ENCODE data around the gene DBNDD2. TPM values are rescaled to one million over a fixed set of nuclear protein-coding genes. Genes with fewer than 3 reads are reported as not detected.

The DBNDD2 gene
- total and polyA plus RNA-seq, 12 donors: 2.1 to 71.1 (median 31.5) TPM

GRCh38 chr20:45392733-45393132, 15.4 kb upstream of the DBNDD2 start:
- Histone ChIP-seq H3K4me3 (no peak overlapping the region), H3K36me3 (replicated peaks in 1 of 2) (no peaks in the 10 kb centered on the region), H3K27me3 (no peaks in the 10 kb centered on the region), H3K4me1 (replicated peaks in 1 of 2) (no peaks in the 10 kb centered on the region), H3K9me3 (replicated peaks in 1 of 3) (no peaks in the 10 kb centered on the region), H3K27ac (no peak overlapping the region)
- TF ChIP-seq CTCF (IDR thresholded peaks at IDR 0.05) (no peak), POLR2A (IDR thresholded peaks at IDR 0.05) (no peak)
- DNase-seq: no peak
- 86 to 93% (median 90%) methylated on average over 3 of the region's 3 CpGs for WGBS, 4 donors
- intact Hi-C loops (cut with DNase I): no loop called here

- TF ChIP-seq CTCF (IDR thresholded peaks at IDR 0.05) (no peak), POLR2A (IDR thresholded peaks at IDR 0.05) (no peak)
- 80 to 85% (median 83%) methylated on average over 12 to 21 of the region's 21 CpGs for whole genome bisulfite sequencing, 4 donors
Measured at GRCh38 chr20:45394221-45395113, 13.6 kb upstream of the DBNDD2 start.

GRCh38 chr20:45395114-45395415, 13.0 kb upstream of the DBNDD2 start:
- TF ChIP-seq CTCF (IDR thresholded peaks at IDR 0.05) (no peak), POLR2A (IDR thresholded peaks at IDR 0.05) (no peak)
- intact Hi-C loops (cut with DNase I): no loop called here
- Histone ChIP-seq H3K9me3 (replicated peaks in 1 of 3) (peaks cover 0 to 3% (median 0%) of the 10 kb centered on the region in 3 donors), H3K4me3 (no peak overlapping the region), H3K27me3 (no peaks in the 10 kb centered on the region), H3K27ac (no peak overlapping the region), H3K36me3 (replicated peaks in 1 of 2) (no peaks in the 10 kb centered on the region), H3K4me1 (replicated peaks in 1 of 2) (no peaks in the 10 kb centered on the region)
- DNase-seq: no peak
- WGBS, 4 donors: 79 to 89% (median 88%) methylated on average over 3 to 7 of the region's 7 CpGs; no CpG with 5 or more reads in 1 of the 4 donors

More at GRCh38 chr20:45394221-45395113, 13.6 kb upstream of the DBNDD2 start:
- no peak overlapping the region for H3K27ac ChIP-seq
- H3K4me3 ChIP-seq: no peak overlapping the region
- intact Hi-C loops (cut with DNase I): no loop called here
- no peaks in the 10 kb centered on the region for H3K27me3 ChIP-seq
- no peak for DNase-seq
- H3K36me3 ChIP-seq (replicated peaks in 1 of 2): no peaks in the 10 kb centered on the region
- no peaks in the 10 kb centered on the region for H3K4me1 ChIP-seq (replicated peaks in 1 of 2)
- H3K9me3 ChIP-seq (replicated peaks in 1 of 3): no peaks in the 10 kb centered on the region

GRCh38 chr20:45399018-45399417, 9.1 kb upstream of the DBNDD2 start:
- DNase-seq: no peak
- WGBS, 4 donors: 94 to 100% (median 96%) methylated on average over 1 of the region's 1 CpG
- H3K4me1 ChIP-seq (replicated peaks in 1 of 2): no peaks in the 10 kb centered on the region
- intact Hi-C loops (cut with DNase I): no loop called here
- no peak overlapping the region for H3K4me3 ChIP-seq
- no peaks in the 10 kb centered on the region for H3K36me3 ChIP-seq (replicated peaks in 1 of 2)
- peaks cover 0 to 9% (median 0%) of the 10 kb centered on the region in 3 donors for H3K9me3 ChIP-seq (replicated peaks in 1 of 3)
- H3K27ac ChIP-seq: no peak overlapping the region
- H3K27me3 ChIP-seq: no peaks in the 10 kb centered on the region
- no peak for TF ChIP-seq CTCF (IDR thresholded peaks at IDR 0.05)
- TF ChIP-seq POLR2A (IDR thresholded peaks at IDR 0.05): no peak

Measured in adrenal gland (tissue), 12 donors.